ENCODE data around the gene CEP120.

CEP120 gene

DNA sequence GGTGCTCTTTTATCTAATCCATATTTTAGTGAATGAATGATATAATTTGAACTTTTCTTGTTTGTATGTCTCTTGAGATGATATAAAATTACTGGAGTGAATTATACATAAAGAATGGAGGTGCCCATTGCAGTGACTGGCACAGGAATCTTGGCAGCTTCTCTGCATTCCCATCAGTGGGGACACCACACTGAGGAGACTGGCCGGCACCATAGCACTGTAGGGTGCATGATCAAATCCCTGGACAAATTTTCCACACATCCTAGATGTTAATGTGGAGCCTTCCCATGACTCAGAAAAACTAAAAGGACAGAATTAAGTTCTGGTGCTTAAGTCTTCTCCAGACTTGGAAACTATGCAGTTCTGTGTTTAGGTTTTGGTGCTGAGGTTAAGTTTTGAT lies 124.1 kb downstream of the CEP120 start:
- Histone ChIP-seq H3K27me3 (ENCODE audit: insufficient read depth, low read length) (no peaks in the 10 kb centered on the region), H3K4me1 (ENCODE audit: insufficient read depth, low read length) (no peaks in the 10 kb centered on the region), H3K9me3 (ENCODE audit: low read length) (no peaks in the 10 kb centered on the region), H3K4me3 (ENCODE audit: low read length) (no peak overlapping the region), H2AFZ (ENCODE audit: low read depth, low read length) (no peak overlapping the region), H3K36me3 (ENCODE audit: insufficient read depth, low read length) (no peaks in the 10 kb centered on the region)

DNA sequence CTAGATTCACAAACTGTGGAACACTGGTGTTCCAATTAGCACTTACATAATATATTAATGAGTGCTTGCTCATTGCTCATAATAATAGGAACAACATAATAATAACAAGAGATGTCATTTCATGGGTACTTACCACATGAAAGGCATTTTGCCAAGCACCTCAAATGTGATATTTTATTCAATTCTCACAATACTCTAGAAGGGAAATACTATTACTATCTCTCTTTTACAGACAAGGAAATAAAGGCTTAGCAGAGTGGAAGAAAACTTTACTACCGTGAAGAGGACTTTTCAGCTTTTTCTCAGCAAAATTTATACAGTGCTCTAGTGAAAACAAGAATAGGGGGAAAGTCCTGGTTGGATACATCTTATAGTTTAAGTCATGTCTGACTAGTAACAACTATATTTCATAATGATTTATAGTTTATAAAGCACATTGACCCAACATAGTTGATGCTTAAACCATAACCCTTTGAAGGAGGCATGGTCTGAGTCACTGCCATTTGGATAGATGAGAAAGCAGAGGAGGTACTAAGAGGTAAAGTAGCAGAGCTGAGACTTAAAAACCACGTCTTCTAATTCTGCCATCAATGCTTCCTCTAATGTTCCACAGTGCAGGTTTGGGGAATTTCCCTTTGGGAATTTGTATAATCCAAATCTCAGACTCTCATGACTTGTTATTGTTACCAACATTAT lies 124.7 kb downstream of the CEP120 start:
- H3K36me3 ChIP-seq (ENCODE audit: insufficient read depth, low read length): no peaks in the 10 kb centered on the region
- H3K9me3 ChIP-seq (ENCODE audit: low read length): no peaks in the 10 kb centered on the region
- H3K4me1 ChIP-seq (ENCODE audit: insufficient read depth, low read length): no peaks in the 10 kb centered on the region
- no peaks in the 10 kb centered on the region for H3K27me3 ChIP-seq (ENCODE audit: insufficient read depth, low read length)
- no peak overlapping the region for H2AFZ ChIP-seq (ENCODE audit: low read depth, low read length)
- no peak overlapping the region for H3K4me3 ChIP-seq (ENCODE audit: low read length)

DNA sequence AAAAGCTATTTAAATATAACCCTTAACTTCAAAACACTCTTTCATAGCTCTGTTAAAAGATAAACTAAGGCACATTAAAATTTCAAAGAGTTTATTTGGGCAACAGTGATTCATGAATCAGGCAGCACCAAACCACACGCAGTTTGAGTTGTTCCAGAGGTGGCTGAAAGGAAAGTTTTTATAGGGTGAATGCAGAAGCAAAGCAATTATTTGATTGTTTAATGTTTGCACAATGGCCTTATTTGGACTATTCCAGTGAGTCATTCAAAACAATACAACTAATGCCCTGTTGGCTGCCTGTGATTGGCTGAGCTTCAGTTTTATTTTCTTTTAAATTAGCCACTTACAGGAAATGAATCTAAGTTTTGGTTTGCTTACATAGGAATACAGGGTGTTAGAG lies 125.3 kb downstream of the CEP120 start:
- Histone ChIP-seq H3K4me1 (ENCODE audit: insufficient read depth, low read length) (no peaks in the 10 kb centered on the region), H3K27me3 (ENCODE audit: insufficient read depth, low read length) (no peaks in the 10 kb centered on the region), H3K36me3 (ENCODE audit: insufficient read depth, low read length) (no peaks in the 10 kb centered on the region), H3K9me3 (ENCODE audit: low read length) (no peaks in the 10 kb centered on the region), H2AFZ (ENCODE audit: low read depth, low read length) (no peak overlapping the region), H3K4me3 (ENCODE audit: low read length) (no peak overlapping the region)

DNA sequence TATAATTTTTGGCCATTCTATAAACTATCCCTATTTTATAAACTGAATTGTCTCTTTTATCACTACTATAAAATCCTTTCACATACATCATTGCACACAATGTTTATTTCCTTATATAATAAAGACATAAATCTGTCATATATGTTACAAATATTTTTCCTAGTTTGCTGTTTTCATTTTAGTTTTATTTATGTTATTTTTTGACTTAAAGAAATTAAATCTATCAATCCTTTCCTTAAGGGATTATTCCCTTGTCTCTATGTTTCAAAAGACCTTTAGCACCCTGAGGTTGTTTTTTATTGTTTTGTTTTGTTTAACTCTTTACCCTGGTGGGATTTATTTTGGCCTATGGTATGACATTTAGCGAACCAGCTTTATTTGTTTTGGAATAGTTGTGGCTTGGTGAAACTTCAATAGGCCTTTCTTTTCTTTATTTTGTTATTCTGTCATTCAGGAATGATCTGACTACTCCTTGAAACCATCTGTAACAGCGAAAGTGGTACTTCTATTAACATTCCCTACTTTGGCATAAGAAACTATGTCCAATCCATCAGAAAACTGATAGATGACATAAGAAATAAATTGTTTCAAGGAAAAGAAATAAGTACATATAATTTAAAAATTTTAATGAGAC lies 125.9 kb downstream of the CEP120 start:
- Histone ChIP-seq H2AFZ (ENCODE audit: low read depth, low read length) (no peak overlapping the region), H3K4me3 (ENCODE audit: low read length) (no peak overlapping the region), H3K36me3 (ENCODE audit: insufficient read depth, low read length) (no peaks in the 10 kb centered on the region), H3K4me1 (ENCODE audit: insufficient read depth, low read length) (no peaks in the 10 kb centered on the region), H3K9me3 (ENCODE audit: low read length) (no peaks in the 10 kb centered on the region), H3K27me3 (ENCODE audit: insufficient read depth, low read length) (no peaks in the 10 kb centered on the region)

All from neuron (in vitro differentiated cells).